Dendritic cell treated with granulocyte-macrophage colony-stimulating factor and Interleukin-4, amounts not matched to agents 40 ng/mL and 50 ng/mL, for 4 days (primary cell): Measurements from ENCODE around the gene TEX55.

Experiments used
- H3K27ac Mint-ChIP-seq: one replicate; pipeline ENCODE4 v1.8.0; 2022; ENCODE audit warnings: mild to moderate bottlenecking, mixed read lengths
- H3K27me3 Mint-ChIP-seq: one replicate; pipeline ENCODE4 v1.8.0; 2022; ENCODE audit warnings: mild to moderate bottlenecking, mixed read lengths
- H3K36me3 Mint-ChIP-seq: one replicate; pipeline ENCODE4 v1.8.0; 2022; ENCODE audit warnings: low read depth, mixed read lengths
- H3K4me1 Mint-ChIP-seq: one replicate; pipeline ENCODE4 v1.8.0; 2022; ENCODE audit warnings: low read depth, mixed read lengths
- H3K4me3 Mint-ChIP-seq: one replicate; pipeline ENCODE4 v1.8.0; 2022; ENCODE audit warnings: mild to moderate bottlenecking, moderate library complexity, mixed read lengths
- H3K9me3 Mint-ChIP-seq: one replicate; pipeline ENCODE4 v1.8.0; 2022; ENCODE audit warnings: mixed read lengths
- intact Hi-C: fragments of 100-400 bp; cut with micrococcal nuclease; formaldehyde crosslinking; loops from one replicate; pipeline ENCODE4 v1.15.0; 2022

The TEX55 gene

GRCh38 chr3:119175872-119176756 is 30.1 kb downstream of the TEX55 start:
- H3K27ac Mint-ChIP-seq = no peak overlapping the region
- H3K4me3 Mint-ChIP-seq = no peak overlapping the region
- no peaks in the 10 kb centered on the region for H3K36me3 Mint-ChIP-seq
- intact Hi-C loops = no loop called here
- no peaks in the 10 kb centered on the region for H3K9me3 Mint-ChIP-seq
- H3K27me3 Mint-ChIP-seq = peaks cover 21% of the 10 kb centered on the region
- H3K4me1 Mint-ChIP-seq = peaks cover 10% of the 10 kb centered on the region

DNA sequence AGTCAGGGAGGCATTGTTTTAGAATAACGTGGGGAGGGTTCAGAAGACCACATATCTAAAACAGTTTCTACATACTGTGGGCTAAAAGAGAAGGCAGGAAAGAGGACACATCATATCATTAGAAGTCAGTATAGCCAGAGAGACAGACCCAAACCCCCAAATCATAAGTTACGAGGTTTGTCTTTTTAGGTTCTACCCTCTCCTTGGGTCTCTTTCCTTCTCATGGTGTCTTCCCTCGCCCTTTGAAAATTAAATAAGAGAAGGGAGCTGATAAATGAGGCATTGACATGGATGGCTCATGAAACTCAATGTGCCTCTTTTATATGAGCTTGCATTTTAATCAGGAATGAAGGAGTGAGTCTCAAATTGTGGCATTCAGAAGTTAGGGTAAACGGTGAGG is 30.8 kb downstream of the TEX55 start:
- Mint-ChIP-seq H3K9me3 (no peaks in the 10 kb centered on the region), H3K4me3 (no peak overlapping the region), H3K27me3 (peaks cover 19% of the 10 kb centered on the region), H3K27ac (no peak overlapping the region), H3K36me3 (no peaks in the 10 kb centered on the region), H3K4me1 (peaks cover 10% of the 10 kb centered on the region)
- intact Hi-C loops = no loop called here

DNA sequence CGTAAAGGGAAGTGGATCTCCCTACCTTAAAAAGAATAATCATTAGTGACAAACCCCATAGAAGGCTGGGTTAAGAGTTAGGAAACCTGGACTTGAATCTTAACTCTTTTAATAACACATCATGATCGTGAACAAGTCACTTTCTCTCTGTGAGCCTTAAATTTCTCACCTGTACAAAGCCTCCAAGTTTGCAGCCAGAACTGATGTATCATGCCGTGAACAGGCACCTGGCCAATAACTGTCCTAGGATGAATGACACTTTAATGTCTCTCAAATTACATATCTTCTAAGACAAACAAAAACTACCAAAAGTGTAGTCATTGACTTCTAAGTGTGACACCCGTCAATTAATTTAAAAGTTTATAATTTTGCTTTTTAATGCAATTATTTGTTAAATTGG is 31.4 kb downstream of the TEX55 start:
- intact Hi-C loops = no loop called here
- Mint-ChIP-seq H3K4me1 (peaks cover 10% of the 10 kb centered on the region), H3K27ac (no peak overlapping the region), H3K27me3 (peaks cover 19% of the 10 kb centered on the region), H3K36me3 (no peaks in the 10 kb centered on the region), H3K9me3 (no peaks in the 10 kb centered on the region), H3K4me3 (no peak overlapping the region)

DNA sequence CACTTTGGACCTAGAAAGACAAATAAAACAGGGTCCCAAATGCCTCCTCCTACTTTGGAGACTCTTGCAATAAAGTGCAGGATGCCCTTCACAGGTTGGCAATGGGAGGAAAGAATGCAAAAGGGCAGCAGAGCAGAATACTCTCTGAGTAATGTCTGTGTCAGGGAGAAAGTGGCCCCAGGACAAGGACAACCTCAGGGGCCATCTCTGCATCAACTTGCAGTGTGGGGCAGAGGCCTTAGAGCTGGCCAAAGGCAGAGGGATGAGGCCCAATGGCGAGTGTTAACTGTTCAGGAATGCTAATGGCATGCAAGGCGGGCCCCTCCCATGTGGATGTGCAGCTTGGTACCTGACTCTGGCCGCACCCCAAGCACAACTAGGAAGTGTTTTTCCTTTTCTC is 35.8 kb downstream of the TEX55 start:
- Mint-ChIP-seq H3K27me3 (peaks cover 8% of the 10 kb centered on the region), H3K27ac (no peak overlapping the region), H3K4me3 (no peak overlapping the region), H3K9me3 (no peaks in the 10 kb centered on the region), H3K36me3 (no peaks in the 10 kb centered on the region), H3K4me1 (peaks cover under 1% of the 10 kb centered on the region)
- intact Hi-C loops = no loop called here

DNA sequence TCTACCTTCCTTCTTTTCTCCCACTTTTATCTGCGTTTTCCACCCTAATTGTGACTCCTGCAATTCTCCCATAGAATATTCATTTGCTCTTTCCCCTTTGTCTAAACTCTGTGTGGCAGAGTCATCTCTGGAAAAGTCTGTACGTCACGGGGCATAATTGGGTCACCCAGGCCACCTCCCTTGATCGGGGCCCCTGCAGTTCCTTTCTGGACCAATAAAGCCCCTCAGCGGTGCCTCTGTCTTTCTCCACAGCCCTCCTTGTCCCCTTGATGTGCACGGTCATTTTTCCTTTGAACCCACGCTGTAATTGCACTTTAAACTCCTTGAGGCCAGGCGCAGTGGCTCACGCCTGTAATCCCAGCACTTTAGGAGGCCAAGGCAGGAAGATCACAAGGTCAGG is 38.1 kb downstream of the TEX55 start:
- Mint-ChIP-seq H3K36me3 (no peaks in the 10 kb centered on the region), H3K27ac (no peak overlapping the region), H3K9me3 (no peaks in the 10 kb centered on the region), H3K4me3 (no peak overlapping the region), H3K4me1 (no peaks in the 10 kb centered on the region), H3K27me3 (peaks cover 2% of the 10 kb centered on the region)
- intact Hi-C loops = no loop called here

DNA sequence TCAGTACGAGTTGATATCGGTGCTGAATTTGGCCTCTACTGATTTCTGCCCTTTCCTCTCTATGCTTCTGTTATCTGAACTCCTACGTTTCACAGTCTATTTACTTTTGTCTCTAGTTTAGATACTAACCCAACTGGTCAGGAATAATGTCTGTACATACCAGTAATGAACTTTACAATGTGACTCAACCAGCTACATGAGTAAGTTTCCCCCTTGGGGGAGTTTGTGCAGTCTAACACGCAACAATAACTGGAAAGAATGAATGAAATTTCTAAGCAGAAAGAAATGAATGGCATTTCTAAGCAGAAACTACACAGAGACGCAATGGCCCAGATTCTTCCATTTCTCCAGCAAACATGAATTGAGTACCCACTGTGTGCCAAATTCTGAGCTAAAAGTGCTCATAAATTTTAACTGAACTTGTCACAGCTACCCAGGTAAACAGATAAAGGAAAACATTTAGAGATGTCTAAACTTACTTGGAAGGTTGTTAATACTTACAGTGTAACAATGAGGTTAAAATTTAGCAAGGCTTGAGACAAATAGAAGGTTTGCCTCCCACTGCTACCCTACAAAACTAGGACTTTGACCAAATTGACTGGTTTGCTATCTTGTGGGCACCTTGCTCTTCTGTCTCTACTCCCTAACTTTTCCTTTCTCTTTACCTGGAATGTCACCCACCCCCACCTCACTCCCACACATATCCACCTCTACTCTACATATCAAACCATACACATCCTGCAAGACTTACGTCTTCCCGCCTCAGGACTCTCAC is 39.0 kb downstream of the TEX55 start:
- no peaks in the 10 kb centered on the region for H3K4me1 Mint-ChIP-seq
- H3K36me3 Mint-ChIP-seq = no peaks in the 10 kb centered on the region
- intact Hi-C loops = no loop called here
- no peaks in the 10 kb centered on the region for H3K9me3 Mint-ChIP-seq
- H3K27ac Mint-ChIP-seq = no peak overlapping the region
- peaks cover 2% of the 10 kb centered on the region for H3K27me3 Mint-ChIP-seq
- H3K4me3 Mint-ChIP-seq = no peak overlapping the region

GRCh38 chr3:119187266-119187665 is 41.3 kb downstream of the TEX55 start:
- Mint-ChIP-seq H3K36me3 (no peaks in the 10 kb centered on the region), H3K27me3 (peaks cover 2% of the 10 kb centered on the region), H3K9me3 (no peaks in the 10 kb centered on the region), H3K4me1 (no peaks in the 10 kb centered on the region), H3K4me3 (no peak overlapping the region), H3K27ac (no peak overlapping the region)
- intact Hi-C loops = no loop called here

DNA sequence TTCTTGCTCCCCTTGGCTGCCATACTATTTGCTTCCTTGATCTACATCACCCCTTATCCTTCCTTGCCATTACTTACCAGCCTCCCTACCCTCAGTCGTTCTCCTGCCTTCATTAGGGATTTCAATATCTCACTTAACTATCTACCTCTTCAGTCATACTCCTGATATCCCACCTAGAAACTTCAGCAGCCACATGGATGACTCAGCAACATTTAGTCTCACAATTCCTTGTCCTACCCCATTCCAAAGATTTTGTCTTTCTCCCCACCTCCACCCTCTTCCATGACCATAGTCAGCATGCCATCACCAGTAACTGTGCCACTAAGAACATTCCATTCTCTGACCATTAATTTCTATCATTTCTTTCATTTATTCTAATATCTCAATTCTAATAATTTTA is 45.8 kb downstream of the TEX55 start:
- no peaks in the 10 kb centered on the region for H3K9me3 Mint-ChIP-seq
- H3K4me1 Mint-ChIP-seq = no peaks in the 10 kb centered on the region
- no peak overlapping the region for H3K4me3 Mint-ChIP-seq
- H3K27me3 Mint-ChIP-seq = peaks cover 5% of the 10 kb centered on the region
- H3K27ac Mint-ChIP-seq = no peak overlapping the region
- no peaks in the 10 kb centered on the region for H3K36me3 Mint-ChIP-seq
- intact Hi-C loops = no loop called here

- Mint-ChIP-seq H3K27ac (no peak overlapping the region), H3K36me3 (no peaks in the 10 kb centered on the region), H3K27me3 (peaks cover 3% of the 10 kb centered on the region), H3K9me3 (no peaks in the 10 kb centered on the region), H3K4me3 (no peak overlapping the region), H3K4me1 (no peaks in the 10 kb centered on the region)
- intact Hi-C loops = no loop called here
These were observed 48.5 kb downstream of the TEX55 start for GRCh38 chr3:119194237-119195150.

- no peak overlapping the region for H3K27ac Mint-ChIP-seq
- H3K9me3 Mint-ChIP-seq = no peaks in the 10 kb centered on the region
- intact Hi-C loops = no loop called here
- H3K4me1 Mint-ChIP-seq = no peaks in the 10 kb centered on the region
- no peaks in the 10 kb centered on the region for H3K36me3 Mint-ChIP-seq
- H3K27me3 Mint-ChIP-seq = peaks cover 3% of the 10 kb centered on the region
- no peak overlapping the region for H3K4me3 Mint-ChIP-seq
These were observed 49.1 kb downstream of the TEX55 start for GRCh38 chr3:119195151-119195476.

DNA sequence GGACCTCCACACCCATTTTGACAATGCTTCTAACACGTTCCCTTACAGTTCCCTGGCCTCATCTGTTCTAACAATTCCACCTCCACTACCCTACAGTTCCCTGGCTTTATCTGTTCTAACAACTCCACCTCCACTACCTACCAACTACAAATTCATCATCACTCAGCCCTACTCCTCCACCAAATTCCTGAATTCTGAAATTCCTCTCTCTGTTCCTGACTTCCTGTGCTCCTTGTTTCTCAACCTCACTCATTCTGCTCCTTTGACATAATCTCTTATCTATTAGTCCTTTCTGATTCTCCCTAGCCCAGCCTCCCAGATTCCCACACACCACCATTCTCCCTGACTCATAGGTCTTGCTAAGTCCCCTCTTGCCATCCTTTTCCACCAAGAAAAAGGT is 49.9 kb downstream of the TEX55 start:
- no peaks in the 10 kb centered on the region for H3K4me1 Mint-ChIP-seq
- no peak overlapping the region for H3K27ac Mint-ChIP-seq
- H3K4me3 Mint-ChIP-seq = no peak overlapping the region
- H3K27me3 Mint-ChIP-seq = peaks cover 3% of the 10 kb centered on the region
- intact Hi-C loops = no loop called here
- no peaks in the 10 kb centered on the region for H3K36me3 Mint-ChIP-seq
- H3K9me3 Mint-ChIP-seq = no peaks in the 10 kb centered on the region
